NOMO-1 treated with dmso at 0.1 percent for 144 hours (cell line): Measurements from ENCODE around the gene ARHGAP21.

Experiments
- DNase-seq: peaks from one replicate; lab custom pipeline; 2025; ENCODE audit not compliant: unreplicated experiment; lab: John Stamatoyannopoulos, UW

ARHGAP21 gene

GRCh38 chr10:24722676-24723385 is 856 bp downstream of the ARHGAP21 start:
- peak; percentile 17 for DNase-seq

GRCh38 chr10:24722131-24722675 is 1.5 kb downstream of the ARHGAP21 start:
- no peak for DNase-seq

- DNase-seq: no peak
Measured at GRCh38 chr10:24721229-24722106, 2.2 kb downstream of the ARHGAP21 start.

GRCh38 chr10:24720096-24720495 is 3.6 kb downstream of the ARHGAP21 start:
- no peak for DNase-seq

GRCh38 chr10:24718031-24718855 is 5.4 kb downstream of the ARHGAP21 start:
- no peak for DNase-seq

- DNase-seq: no peak
Measured at GRCh38 chr10:24716295-24716694, 7.4 kb downstream of the ARHGAP21 start.

- DNase-seq: no peak
Measured at GRCh38 chr10:24715246-24715769, 8.4 kb downstream of the ARHGAP21 start.

- DNase-seq: no peak
Measured at GRCh38 chr10:24713086-24713485, 10.6 kb downstream of the ARHGAP21 start.

- DNase-seq: no peak
Measured at GRCh38 chr10:24711465-24711864, 12.2 kb downstream of the ARHGAP21 start.

GRCh38 chr10:24708081-24708480 is 15.6 kb downstream of the ARHGAP21 start:
- DNase-seq: no peak

- no peak for DNase-seq
Measured at GRCh38 chr10:24707445-24707844, 16.2 kb downstream of the ARHGAP21 start.

- DNase-seq: peak; percentile 70
Measured at GRCh38 chr10:24706479-24707118, 17.1 kb downstream of the ARHGAP21 start.

GRCh38 chr10:24703700-24704099 is 20.0 kb downstream of the ARHGAP21 start:
- DNase-seq: no peak

- no peak for DNase-seq
Measured at GRCh38 chr10:24701447-24701846, 22.2 kb downstream of the ARHGAP21 start.

- no peak for DNase-seq
Measured at GRCh38 chr10:24700948-24701347, 22.7 kb downstream of the ARHGAP21 start.

GRCh38 chr10:24698270-24698669 is 25.4 kb downstream of the ARHGAP21 start:
- DNase-seq: no peak

- DNase-seq: no peak
Measured at GRCh38 chr10:24697080-24697479, 26.6 kb downstream of the ARHGAP21 start.

- no peak for DNase-seq
Measured at GRCh38 chr10:24695452-24695851, 28.2 kb downstream of the ARHGAP21 start.

- no peak for DNase-seq
Measured at GRCh38 chr10:24694086-24694485, 29.6 kb downstream of the ARHGAP21 start.

- DNase-seq: no peak
Measured at GRCh38 chr10:24690961-24691512, 32.6 kb downstream of the ARHGAP21 start.
